SK-MEL-5 (cell line): ENCODE measurements around the gene SPA17. TPM values are rescaled to one million over a fixed set of nuclear protein-coding genes. Genes with fewer than 3 reads are reported as not detected.

Experiments used
- DNase-seq: peaks from one replicate; pipeline ENCODE4 v3.0.0-alpha.2; 2016; ENCODE audit warnings: low read depth, low spot score
- in situ Hi-C: cut with HindIII; loops from 2 replicates; pipeline ENCODE4 v1.10.0; 2016; ENCODE audit warnings: low sequenced_read_pairs, high pct_unique_total_duplicates, low pct_unique_long_range_greater_than_20kb
- total RNA-seq: library from RNA; depleted of rRNA; stranded (reverse); fragments of >200 nt; shearing (Covaris generic); gene quantifications from 2 replicates; pipeline ENCODE4 v1.2.3, GENCODE V29; 2014

Gene SPA17
- total RNA-seq, 1 experiment from 2014 or later, result 7.9 TPM

DNA sequence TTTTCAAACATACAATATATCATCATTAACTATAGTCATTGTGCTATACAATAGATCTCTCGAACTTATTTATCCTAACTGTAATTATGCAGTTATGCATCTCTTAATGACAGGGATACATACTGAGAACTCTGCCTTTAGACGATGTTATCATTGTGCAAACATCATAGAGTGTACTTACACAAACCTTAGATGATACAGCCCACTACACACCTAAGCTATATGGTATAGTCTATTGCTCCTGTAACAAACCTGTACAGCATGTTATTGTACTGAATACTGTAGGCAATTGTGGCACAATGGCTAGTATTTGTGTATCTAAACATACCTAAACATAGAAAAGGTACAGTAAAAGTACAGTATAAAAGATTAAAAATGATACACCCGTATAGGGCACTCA lies 38.7 kb downstream of the SPA17 start:
- no peak for DNase-seq
- in situ Hi-C loops, result no loop called here

DNA sequence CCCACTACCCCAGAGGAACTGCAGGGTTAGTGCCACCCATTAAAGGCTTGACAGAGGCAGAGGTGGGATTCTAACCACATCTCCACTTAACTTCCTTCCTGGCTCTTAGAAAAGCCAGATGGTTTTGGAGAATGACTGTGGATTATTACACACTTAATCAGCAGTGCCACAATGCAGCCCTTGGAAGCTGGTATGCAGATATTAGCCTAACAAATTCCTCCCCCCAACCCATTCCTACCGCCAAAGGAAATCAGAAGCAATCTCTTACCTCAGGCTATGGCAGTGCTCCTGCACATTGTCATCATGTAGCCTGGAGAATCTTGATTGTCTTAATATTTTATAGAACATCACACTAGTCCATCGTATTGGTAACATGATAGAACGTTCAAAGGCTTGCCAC lies 42.9 kb downstream of the SPA17 start:
- in situ Hi-C loops, result no loop called here
- DNase-seq, result no peak

- DNase-seq, result no peak
Observed at GRCh38 chr11:124717421-124717785, 43.7 kb downstream of the SPA17 start.

DNA sequence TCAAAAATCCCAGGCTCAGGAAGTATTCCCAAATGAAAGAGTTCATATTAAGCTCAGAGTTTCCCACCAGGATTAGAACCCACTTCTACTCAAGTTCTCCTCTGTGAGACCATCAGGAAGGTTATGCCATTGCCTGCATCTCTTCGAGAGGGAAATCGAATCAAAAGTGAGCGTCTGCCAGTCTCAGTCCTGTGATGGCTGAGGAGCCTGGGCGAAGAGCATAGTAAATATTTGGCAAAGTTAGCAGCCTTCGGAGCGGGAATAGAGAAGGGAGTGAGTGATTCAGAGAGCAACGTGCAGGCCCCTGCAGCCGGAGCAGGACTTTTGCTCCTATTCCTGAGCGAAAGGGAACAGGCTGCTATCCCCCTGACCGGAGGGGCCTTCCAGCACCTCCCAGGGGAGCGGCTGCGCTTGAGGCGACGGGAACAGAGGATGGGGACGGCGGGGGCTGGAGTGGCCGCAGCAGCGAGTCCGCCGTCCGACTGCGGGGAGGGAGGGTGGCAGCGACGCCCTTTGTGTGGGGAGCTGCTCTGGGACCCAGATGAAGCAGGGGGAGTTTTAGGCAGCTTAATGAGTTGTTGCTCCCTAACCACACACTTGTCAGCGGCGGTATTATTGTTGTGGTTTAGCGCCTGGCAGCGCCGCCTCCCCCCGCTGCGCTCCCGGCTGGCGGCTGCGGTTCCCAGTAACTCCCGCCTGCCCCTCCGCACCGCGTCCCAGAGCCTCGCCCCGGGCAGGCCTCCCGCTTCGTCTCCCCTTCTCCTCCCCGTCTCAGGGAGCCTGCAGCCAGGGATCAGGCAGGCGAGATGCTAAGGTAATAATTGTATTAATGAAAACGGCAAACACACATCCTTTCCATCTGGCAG lies 44.3 kb downstream of the SPA17 start:
- in situ Hi-C loops, result no loop called here
- no peak for DNase-seq

More at GRCh38 chr11:124717421-124717785, 43.7 kb downstream of the SPA17 start:
- in situ Hi-C loops, result no loop called here

DNA sequence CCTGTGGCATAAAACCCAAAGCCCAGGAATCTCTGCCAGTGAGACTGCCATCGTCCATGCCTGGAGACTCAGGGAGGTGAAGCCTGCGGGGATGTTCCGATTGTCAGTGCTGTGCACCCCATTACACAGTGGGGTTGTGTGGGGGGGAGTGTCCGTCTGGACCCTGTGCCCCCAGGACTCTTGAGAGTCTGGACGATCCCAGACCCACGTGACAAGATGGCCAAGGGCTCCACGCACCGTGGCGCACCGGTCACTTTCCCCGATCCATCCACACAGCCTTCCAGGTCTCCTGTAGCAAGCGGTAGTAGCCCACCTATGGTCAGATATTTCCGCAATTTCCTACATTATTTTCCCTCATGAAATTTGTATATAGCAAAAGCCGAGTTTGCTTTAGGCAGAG lies 45.1 kb downstream of the SPA17 start:
- in situ Hi-C loops, result no loop called here
- no peak for DNase-seq

DNA sequence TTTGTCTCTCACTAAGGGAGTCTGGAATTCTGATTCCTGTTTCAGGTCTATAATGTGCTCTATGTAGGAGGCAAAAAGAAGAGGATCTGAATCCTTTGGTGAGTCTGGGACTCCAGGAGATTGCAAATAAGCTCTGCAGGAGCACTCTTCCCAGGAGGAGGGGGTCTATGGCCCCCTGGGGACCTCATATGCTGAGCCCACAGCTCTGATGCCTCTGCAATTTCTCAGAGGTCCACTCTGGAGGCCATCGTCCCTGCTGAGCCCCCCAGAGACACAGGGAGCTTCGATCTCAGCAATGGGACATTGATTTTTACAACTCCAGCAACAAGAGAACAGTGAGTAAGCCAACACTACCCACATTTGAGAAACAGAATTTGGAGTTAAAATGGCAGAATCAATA lies 45.8 kb downstream of the SPA17 start:
- in situ Hi-C loops, result no loop called here
- no peak for DNase-seq

GRCh38 chr11:124722176-124722575 lies 48.5 kb downstream of the SPA17 start:
- in situ Hi-C loops, result no loop called here
- no peak for DNase-seq

DNA sequence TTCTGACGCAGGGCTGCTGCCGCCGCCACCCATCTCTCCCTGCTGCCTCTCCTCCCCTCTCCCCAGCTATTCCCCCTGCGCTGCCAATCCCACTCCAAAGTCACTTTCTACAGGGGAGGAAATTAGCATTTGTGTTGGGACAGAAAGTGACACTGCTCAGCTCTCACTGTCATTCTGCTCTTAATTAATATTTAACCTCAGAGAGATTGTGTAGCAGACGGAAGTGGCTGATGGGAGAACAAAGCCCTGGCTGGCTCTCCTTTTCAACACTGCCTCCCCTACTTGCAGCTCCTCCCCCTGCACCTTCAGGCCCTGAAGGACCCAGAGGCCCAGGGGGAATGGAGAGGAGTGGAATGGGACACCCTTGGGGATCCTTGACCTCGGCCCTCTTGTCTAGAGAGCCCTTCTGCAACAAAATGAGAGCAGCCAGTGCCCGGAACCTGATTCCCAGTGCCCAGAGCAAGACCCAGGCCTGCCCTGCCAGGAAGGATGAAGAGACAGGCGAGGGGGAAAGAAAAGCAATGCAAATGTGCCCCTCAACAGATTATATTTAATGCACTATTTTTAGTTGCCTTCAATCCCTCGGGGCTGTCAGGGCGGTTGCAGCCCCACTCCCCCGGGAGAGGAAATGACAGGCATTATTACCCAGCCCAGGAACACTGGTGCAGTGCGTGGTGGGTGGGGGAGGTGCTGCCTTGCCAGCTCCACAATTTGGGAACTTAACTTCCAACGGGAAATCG lies 51.4 kb downstream of the SPA17 start:
- in situ Hi-C loops, result no loop called here
- no peak for DNase-seq

DNA sequence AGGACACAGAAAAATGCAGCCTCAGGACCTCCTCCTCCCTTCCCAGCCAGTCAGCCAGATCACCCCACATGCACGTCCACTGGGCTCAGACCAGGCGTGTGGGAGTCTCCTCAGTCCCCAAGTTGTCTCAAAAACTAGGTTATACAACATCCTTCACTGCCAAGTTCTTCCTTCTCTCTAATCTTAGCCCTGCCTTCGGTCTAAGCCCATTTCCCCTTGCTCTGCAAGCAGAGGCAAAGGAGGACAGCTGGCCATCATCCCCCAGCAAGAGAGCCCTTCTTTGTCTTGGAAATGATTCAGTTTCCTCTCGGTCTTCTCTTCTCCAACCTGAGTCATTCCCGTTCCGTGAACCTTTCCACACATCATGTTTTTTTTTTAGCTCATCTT lies 52.0 kb downstream of the SPA17 start:
- no peak for DNase-seq
- in situ Hi-C loops, result no loop called here

- in situ Hi-C loops, result no loop called here
- DNase-seq, result no peak
Observed at GRCh38 chr11:124727474-124727873, 53.8 kb downstream of the SPA17 start.

DNA sequence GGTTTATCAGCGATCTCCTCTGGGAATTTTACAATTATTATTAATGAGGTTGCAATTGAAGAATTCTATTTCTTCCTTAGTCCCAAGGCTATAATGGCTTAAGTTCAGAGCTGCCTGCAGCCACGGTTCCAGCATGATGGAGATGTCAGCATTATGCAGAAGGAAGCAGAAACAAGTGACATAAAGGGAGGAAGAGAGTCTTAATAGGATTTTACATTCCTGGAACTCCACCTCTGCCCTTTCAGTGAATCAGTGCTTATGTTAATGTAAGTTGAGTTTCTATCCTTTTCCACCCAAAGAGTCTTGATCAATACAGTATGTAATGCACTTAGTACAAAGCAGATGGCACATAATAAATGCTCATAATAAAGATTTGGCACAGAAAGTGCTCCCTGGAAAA lies 54.4 kb downstream of the SPA17 start:
- in situ Hi-C loops, result no loop called here
- no peak for DNase-seq

DNA sequence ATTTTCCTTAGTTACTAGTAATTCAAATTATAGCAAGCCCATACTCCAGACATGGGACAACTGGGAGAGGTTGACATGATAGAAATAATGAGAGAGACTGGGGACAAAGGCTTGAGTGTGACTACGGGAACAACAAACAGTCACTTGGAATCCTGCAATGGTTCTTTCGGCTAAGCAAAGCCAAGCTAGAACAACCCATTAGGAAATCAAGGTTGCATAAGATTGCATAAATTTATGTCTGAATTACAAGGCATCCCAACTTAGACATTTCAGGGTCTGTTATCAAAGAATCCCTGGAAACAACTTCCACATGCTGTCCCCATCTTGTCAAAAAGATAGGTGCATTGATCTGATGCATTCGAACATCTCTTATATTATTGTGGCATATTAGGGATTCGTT lies 55.9 kb downstream of the SPA17 start:
- in situ Hi-C loops, result no loop called here
- no peak for DNase-seq

DNA sequence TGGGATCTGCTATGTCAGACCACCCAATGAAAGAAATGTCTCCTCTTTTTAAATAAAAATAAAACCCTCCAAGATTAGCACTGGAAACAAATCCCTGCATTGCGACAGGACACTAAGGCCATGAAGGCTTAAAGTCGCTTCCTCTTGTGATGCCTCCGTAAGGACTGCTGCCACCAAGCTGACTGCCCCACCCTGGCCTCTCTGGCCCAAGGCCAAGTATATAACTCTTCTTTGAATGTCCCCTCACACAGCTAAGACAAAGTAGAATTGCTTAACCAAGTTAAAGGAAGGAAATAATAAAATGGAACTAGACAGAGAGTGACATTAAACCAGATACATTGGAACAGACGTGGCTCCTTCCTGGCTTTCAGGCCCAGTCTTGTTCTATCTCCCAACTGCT lies 58.5 kb downstream of the SPA17 start:
- in situ Hi-C loops, result no loop called here
- DNase-seq, result no peak

GRCh38 chr11:124736736-124737135 lies 63.0 kb downstream of the SPA17 start:
- no peak for DNase-seq
- in situ Hi-C loops, result no loop called here

DNA sequence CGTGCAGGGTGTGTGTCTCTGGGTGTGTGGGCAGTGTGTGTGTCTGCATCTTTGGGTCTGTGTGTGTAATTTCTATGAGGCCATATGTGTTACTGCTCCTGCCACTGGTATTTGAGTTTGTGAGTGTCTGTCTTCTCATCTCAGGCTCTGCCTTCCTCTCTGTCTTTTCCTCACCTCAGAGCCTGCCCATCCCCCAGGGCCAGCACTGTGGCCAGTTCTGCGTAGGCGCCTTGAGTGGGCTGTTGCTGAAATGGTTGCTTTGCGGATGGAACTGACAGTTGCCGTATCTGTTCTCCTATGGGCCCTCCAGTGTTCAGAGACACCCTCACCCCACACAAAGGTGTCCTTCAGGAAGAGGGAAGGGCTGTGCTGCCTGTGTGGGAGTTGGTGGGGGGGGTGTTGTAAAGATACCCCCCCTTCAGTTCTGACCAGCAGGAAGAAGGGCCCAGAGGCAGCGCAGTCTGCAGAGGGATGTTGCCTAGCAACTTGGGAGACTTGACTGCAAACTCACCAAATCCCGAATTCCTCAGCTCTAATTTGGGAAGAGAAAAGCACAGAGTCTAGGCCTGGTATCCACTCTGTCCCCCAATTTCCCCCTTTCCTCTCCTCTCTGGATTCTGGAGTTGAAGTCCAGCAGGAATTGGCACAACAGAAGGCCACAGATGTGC lies 64.1 kb downstream of the SPA17 start:
- in situ Hi-C loops, result no loop called here

GRCh38 chr11:124738713-124739478 lies 65.2 kb downstream of the SPA17 start:
- in situ Hi-C loops, result no loop called here
- DNase-seq, result no peak

More for the DNA sequence above, 64.1 kb downstream of the SPA17 start:
- no peak for DNase-seq

GRCh38 chr11:124739479-124740276 lies 66.0 kb downstream of the SPA17 start, which contains the start of gene NRGN:
TSS of gene NRGN (plus strand) at chr11:124739942. CDS start at chr11:124740085, 143 bp downstream.
- in situ Hi-C loops, result no loop called here
- DNase-seq, result peak; percentile 81
